Stimulated activated CD8-positive, alpha-beta memory T cell treated with anti-CD3 and anti-CD28 coated beads, Interleukin-4, amount 100 ng/mL, for 4 hours (primary cell): ENCODE results near the gene FAM193A.
"Not testable (repeated sequence)": the region's sequence is repeated elsewhere in the genome, so short reads cannot be mapped to it uniquely, and the experiment has no call there.

ENCODE experiments used
- DNase-seq, 2 donors: peaks; one replicate each; pipeline ENCODE4 v3.0.0-alpha.2; 2020; ENCODE audit warnings: low read depth in 2 of 2, low spot score in 1 of 2

The FAM193A gene

DNA sequence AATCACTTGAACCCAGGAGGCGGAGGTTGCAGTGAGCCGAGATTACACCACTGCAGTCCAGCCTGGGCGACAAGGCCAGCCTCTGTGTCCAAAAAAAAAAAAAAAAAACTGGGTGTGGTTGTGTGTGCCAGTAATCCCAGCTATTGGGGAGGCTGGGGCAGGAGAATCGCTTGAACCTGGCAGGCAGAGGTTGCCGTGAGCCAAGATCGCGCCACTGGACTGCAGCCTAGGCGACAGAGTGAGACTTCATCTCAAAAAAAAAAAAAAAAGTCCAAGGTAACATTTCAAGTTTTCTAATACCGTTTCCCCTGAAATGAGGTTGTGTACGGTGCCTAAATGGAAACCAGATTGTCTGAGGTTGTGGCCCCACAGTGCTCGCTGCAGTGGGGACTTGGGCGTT, 35.6 kb downstream of the FAM193A start:
- DNase-seq = no peak

DNA sequence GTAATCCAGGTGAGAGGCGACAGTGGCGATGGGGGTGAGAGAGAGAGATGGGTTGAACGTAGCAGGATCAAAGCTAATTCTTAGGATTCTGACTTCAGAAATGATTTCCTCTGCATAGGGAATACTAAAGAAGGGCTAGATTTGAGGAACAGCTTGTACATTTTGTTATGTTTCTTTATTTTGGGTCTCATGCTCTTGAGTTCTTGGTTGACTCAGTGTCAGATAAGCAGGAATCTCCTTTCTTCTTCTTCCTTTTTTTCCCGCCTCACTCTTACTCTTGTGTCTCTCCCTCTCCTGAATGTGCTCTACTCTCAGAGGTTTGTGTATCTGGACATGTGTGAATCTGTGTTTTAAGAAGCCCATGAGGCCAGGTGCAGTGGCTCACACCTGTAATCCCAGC, 36.4 kb downstream of the FAM193A start:
- DNase-seq = no peak

DNA sequence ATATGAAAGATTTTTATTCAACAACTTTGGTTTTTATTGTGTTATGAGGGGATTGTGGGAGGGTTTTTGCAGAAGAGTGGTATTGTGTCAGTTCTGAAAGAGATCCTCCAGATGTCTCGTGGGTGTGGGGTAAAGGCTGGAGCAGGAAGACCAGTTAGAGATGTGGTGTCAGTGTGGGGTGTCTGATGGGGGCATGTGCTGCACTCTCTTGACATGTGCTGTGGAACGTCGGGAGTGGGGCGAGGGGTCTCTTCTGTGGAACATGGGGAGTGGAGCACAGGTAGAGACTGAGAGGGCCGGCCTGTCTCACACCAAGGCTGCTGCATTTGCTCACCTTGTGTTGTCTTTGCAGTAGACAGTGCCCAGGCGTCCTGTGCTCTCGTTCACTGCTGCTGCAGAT, 37.6 kb downstream of the FAM193A start:
- DNase-seq = no peak

DNA sequence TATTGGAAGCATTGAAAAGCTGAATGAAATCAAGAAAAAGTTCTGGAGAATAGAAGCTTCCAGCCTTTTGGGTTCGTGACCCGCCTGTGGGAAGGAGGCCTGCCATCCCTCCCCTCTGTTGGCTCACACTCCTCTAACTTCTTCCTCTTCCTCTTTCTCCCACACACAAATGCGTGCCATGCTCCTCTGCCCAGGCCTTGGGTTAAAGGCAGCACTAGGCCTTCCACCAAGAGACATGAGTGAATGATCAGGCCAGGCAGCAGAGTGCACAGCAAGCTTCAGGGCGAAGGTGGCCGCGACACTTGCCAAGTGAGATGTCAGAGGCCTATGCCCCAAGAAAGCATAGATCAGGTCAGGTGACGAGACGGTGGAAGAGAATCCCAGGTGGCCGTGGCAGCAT, 38.4 kb downstream of the FAM193A start:
- no peak for DNase-seq

DNA sequence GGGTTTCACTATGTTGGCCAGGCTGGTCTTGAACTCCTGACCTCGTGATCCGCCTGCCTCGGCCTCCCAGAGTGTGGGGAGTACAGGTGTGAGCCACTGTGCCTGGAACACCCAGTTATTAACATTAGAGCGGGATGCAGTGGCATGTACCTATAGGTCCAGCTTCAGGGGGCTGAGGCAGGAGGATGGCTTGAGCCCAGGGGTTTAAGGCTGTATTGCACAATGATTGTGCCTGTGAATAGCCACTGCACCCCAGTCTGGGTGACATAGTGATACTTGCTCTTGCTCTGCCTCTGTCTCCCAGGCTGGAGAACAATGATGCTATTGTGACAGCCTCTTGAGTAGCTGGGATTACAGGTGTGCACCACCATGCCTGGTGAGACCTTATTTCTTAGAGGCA, 39.8 kb downstream of the FAM193A start:
- no peak for DNase-seq

DNA sequence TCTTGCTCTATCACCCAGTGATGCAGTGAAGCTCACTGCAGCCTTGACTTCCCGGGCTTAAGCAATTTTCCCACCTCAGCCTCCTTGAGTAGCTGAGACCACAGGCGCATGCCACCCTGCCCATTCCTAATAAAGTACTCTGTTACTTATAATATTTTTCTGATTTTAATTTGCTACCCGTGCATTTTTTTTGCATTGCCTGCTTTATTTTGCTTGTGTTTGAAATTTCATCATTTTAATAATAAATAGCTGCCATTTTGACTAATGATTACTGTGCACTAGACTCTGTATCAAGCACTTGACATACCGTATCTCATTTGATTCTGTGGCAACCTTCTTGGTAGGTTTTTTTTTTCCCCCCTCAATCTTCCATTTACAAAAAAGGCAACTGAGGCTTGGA, 41.7 kb downstream of the FAM193A start:
- no peak for DNase-seq

DNA sequence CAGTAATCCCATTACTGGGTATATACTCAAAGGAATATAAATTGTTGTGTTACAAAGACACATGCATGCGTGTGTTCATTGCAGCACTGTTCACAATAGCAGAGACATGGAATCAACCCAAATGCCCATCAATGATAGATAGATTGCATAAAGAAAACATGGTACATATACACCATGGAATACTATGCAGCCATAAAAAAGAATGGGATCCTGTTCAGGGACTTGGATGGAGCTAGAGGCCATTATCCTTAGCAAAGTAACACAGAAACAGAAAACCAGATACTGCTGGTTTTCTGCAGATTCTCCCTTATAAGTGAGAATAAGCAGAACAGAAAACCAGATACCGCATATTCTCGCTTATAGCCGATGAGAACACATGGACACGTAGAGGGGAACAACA, 43.5 kb downstream of the FAM193A start:
- no peak for DNase-seq

DNA sequence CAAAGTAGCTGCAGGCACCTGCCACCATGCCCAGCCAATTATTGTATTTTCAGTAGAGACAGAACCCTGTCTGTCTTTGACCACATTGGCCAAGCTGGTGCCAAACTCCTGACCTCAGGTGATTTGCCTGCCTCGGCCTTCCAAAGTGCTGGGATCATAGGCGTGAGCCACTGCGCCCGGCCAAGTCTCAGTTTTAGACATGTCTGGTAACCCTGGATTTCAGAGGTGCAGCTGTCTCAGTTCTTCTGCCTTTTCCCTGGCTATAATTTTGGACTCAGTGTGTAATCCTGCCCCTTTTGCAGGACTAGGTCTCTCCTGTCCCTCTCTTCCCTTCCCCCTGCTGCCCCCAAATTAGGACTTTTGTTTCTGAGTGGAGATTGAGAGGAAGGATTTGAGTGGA, 46.6 kb downstream of the FAM193A start:
- DNase-seq = no peak

DNA sequence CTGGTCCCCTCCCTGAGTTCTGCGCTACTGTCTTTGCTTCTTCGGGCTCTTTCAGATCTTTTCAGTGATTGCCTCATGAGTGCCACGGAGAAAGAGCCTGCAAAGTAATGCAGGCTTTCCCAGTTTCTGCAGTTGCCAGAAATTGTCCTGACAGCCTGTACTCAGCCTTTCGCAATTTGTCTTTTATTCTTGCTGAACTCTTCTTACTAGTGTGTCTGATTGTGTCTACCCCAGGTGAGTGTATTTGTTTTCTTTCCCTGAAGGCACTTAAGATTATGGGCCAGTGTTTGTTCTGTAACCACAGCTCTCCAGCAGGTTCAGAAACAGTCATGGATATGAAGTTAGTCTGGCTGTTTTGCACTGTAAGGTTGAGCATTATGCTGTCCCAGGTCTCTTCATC, 47.1 kb downstream of the FAM193A start:
- no peak for DNase-seq

DNA sequence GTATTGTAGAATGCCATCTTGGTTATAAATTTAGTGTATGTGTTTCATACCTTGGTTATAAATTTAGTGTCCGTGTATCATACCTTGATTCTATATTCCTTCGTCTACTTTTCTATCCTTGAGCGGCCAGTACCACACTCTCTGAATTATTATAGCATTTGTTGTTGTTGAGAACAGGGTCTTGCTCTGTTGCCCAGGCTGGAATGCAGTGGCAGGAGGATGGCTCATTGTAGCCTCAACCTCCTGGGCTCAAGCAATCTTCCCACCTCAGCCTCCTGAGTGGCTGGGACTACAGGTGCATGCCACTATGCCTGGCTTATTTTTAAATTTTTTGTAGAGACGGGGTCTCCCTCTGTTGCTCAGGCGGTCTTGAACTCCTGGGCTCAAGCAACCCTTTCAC, 50.1 kb downstream of the FAM193A start:
- no peak for DNase-seq

DNA sequence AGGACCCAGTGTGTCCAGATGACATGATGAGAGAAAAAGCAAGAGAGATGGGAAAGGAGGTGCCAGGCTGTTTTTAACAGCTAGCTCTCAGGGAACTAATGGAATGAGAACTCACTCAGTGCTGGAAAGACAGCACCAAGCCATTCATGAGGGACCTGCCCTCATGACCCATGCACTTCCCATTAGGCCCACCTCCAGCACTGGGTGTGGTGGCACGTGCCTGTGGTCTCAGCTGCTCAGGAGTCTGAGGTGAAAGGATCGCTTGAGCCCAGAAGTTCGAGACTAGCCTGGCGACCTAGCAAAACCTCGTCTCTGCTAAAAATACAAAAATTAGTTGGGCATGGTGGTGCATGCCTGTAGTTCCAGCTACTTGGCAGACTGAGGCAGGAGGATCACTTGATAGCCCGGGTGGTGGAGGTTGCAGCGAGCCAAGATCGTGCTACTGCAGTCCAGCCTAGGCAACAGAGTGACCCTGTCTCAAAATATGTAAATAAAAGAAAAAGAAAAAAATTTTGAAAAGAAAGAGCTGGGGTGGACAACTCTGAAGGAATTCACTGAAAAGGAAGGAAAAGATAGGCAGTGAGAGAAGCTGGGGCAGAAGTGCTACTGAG, 50.9 kb downstream of the FAM193A start:
- DNase-seq = no peak

DNA sequence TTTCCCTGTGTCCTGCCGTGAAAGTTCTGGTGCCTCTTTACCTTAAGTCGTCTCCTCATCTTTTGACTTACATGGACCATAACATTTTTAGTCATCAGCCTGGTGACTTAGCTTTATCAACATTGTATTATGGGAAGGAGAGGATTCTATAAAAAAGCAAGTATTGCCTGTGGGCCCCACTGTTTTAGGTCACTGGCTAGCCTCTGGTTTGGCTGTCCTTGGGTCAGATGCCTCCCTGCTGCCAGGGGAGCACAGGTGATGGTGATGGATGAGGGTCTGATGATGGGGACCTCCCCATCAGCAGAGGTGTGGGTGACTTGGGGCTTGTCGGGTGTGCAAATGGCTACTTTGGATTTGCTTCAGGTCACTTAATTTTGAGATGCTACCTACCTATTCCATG, 51.8 kb downstream of the FAM193A start:
- DNase-seq = no peak

DNA sequence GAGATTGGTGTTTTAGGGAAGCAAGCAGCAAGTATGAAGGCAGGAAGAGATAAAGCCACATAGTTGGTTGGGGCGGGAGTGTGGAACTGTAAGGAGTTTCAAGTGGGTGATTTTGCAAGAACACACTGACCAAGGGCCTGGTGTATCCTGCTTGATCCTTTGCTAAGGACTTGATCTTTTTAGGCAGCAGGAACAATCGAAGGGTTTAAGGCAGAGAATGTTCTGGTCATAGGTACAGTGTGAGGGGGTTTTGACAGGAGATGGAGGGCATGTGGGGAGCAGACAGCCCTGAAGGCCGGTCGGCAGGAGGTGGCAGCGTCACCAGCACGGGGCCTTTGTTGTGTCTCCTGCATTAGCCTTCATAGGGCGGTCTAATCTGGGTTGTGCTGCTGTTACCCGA, 54.7 kb downstream of the FAM193A start:
- DNase-seq = no peak

DNA sequence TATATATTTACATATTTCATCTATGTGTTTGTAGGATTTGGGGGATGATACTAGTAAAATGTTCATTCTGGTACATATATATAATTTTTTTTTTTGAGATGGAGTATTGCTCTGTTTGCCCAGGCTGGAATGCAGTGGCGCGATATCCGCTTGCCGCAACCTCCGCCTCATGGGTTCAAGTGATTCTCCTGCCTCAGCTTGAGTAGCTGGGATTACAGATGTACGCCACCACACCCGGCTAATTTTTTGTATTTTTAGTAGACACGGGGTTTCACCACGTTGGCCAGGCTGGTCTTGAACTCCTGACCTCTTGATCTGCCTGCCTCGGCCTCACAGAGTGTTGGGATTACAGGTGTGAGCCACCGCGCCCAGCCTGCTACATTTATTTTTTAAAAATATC, 55.6 kb downstream of the FAM193A start:
- DNase-seq = not testable (repeated sequence)

DNA sequence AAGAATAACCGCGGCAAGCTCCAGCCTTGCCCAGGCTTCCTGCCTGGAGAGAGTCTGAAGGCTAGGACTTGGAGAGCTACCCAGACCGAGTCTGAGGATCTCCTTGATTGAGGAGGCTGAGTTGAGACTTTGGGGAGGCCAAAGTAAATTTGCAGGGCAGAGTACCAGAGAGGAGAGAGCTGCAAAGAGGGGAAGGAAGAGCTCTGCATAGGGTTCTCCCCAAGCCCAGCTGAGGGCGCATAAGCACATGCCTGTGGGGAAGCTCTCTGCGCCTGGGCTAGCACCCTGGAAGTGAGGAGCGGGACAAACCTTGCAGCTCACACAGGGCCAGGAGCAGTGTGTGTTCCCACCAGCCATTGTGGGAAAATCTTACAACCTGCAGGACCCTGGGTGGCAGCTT, 56.1 kb downstream of the FAM193A start:
- no peak for DNase-seq

DNA sequence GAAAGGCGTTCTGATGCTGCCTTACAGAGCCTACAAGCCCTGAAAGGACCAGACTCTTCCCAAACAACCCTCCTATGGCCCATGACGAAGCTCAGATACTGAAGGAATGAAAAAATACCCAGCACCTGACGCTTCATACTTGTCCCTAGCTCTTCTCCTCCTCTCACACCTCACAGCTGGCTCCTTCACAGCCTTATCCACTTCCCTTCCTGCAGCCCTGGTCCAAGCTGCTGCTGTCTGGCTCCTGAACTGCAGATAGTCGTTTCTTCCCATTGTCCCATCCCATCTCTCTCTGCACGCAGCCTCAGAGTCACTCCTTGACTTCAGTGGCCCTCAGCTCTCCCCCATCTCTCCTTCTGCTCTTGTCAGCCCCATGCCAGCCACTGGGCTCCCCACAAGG, 56.6 kb downstream of the FAM193A start:
- DNase-seq = no peak

DNA sequence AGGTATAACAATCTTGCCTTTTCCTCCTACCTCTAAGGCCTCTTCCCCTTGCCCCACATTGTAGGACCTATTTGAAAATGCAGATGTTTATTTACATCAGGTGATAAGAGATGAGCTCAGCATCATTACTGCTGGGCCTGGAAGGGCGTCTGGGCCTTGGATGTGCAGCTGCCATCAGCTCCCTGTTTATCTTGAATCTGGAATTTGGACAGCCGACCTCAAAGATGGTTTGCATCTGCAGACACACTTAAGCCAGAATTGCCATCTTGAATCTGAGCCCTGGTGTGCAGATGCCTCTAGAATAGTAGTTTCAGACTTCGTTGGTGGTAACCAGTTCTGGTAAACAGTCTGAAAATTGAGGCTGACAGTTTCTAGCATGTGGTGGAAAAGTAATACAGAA, 59.0 kb downstream of the FAM193A start:
- no peak for DNase-seq

DNA sequence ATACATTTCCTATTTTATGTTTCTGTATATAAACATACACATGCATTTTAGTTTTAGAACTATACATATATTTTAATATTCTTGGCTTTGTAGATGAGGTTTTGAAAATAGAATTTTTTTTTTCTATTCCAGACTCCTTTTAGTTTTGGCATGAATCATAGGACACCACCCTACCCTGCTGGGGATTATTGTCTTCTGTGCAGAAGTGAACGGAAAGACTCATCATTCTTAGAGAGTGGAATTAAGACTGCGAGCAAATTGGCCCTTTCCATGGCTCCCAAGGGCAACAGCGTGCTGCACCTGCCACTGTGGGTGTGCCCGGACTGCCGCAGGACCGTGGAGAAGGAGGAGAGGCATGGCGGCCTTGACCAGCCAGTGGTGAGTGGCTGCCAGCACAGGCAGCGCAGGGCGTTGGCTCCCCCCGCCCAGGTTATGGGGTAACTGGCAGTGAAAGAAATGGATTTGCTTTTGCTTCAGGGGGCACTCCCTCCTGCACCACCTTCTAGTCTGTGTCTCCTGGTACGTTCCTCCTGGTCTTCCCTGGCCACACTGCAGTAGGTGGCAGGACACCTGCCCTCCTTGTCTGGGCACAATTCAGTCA, 59.6 kb downstream of the FAM193A start:
- no peak for DNase-seq

DNA sequence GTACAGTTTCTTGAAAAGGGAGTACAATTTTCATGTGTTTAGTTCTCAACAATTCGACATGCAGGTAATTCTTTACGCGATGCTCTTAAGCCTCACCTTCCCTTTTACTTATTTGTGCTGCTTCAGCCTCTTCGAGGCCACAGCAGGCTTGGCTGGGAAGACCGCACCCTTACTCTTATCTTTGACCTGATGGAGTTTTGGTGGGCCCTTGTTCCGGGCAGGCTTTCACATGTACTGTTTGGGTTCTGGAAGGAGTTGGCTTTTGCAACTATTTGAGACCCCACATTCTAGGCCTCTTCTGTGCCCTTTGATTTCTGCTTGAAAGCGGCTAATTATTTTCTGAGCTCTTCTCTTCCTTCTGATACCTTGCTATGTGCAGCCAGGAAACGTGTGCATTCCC, 60.2 kb downstream of the FAM193A start:
- no peak for DNase-seq

DNA sequence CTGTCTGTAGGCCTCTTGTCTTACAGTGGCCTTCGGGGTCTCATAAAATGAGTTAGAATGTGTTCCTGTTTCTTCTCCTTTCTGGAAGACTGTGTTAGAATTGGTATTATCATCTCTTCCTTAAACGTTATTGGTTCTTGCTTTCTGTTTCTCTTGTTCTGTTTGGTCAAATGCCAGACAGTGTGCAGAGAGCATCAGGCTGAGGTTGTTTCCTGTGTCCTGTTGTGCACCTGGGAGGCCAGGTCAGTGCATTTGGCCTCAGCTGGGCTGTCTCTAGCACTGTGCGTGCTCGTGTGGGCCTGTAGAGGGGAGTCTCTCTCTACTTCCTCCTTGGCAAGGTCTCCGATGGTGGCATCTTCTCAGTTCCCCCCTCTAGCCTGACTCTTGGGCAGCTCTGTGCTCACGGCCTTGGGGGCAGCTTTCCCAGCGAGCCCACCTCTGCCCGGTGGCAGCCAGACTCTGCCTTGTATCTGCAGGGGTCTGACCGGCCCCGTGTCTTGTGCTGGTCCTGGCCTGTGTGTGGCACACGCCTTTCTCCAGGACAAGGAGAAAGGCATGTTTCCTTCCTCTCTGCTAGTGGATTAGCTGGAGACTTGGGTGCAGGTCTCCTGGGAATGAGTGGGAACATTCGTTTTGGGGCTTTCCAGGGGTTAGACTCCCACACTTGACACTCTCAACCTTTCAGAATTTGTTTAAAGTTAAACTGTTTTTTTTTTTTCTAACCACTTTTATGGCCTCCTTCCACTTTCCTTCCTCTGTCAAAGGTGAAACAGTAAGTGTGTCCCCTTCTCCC, 62.3 kb downstream of the FAM193A start:
- DNase-seq = no peak

DNA sequence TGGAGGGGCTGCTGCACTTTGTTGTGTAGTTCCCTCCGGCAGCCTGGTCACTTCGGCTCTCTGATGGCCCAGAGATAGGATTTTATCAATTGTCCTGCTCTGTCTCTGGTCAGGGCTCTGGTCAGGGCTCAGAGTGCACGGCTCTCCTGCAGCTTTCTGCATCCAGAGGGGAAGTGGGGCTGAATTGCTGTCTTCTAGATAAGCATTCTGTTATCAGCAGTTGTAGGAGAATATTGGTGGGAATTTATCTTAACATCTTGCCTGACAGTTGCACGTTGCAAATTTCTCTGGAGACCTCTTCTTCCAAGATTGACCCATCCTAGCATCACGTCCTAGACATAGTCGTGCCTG, 62.8 kb downstream of the FAM193A start:
- DNase-seq = no peak

DNA sequence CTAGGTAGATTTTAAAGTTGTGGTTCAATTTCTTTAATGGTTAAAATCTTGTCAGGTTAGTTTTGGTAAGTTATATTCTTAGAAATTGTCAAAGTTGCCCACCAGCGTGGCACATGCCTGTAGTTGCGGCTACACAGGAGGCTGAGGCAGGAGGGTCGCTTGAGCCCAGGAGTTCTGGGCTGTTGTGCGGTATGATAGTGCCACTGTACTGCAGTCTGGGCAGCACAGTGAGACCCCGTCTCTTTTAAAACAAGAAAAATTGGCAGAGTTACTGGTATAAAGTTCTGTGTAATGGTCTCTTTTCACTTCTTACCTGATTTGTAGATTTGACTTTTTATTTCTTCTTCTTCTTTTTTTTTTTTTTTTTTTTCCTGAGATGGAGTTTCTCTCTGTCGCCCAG, 64.4 kb downstream of the FAM193A start:
- no peak for DNase-seq

DNA sequence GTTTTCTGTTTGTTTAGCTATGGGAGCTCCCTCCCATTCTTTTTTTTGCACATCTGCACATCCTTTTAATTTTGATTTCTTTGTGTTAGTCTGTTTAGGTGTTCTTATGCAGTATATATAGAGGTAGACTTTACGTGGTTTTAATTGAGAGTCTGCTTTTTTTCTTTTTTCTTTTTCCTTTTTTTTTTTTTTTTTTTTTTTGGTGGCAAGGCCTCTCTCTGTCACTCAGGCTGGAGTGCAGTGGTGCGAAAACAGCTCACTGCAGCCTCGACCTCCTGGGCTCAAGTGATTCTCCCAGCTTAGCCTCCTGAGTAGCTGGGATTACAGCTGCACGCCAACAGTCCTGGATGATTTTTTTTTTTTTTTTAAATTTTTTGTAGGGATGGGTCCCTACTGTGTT, 68.2 kb downstream of the FAM193A start:
- no peak for DNase-seq
